ENCODE data around the gene RGS17. TPM values are rescaled to one million over a fixed set of nuclear protein-coding genes. Genes with fewer than 3 reads are reported as not detected.

Gene RGS17
- total RNA-seq, 4 donors from 2014 or later, result 0.88 to 4.8 (median 0.91) TPM; not detected in 1

DNA sequence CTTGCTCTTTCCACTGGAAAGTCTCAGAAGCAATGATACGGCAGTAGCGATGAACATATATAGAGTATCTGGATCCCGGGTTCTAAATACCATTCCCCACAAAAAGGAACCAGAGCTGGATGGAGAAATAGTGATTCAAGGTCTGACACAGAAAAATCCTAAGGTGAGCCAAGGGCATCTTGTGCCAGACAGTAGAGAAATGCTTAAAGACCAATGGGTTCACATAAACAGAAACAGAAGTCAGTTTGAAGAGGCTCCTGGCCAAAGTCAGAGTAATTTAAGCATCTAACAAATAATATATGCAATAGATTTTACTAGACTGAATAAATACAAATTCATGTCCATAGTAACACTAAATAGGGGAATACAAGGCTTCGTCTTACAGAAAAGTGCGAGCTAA lies 54.7 kb downstream of the RGS17 start:
- H3K4me1 ChIP-seq, result no peaks in the 10 kb centered on the region
- no peak for DNase-seq
- no peaks in the 10 kb centered on the region for H3K27me3 ChIP-seq
- intact Hi-C loops (cut with DNase I; ENCODE audit: low total_unique reads), result no loop called here
- no peaks in the 10 kb centered on the region for H3K9me3 ChIP-seq
- no peak overlapping the region for H3K4me3 ChIP-seq
- no peak overlapping the region for H3K27ac ChIP-seq
- peaks cover 0 to 4% of the 10 kb centered on the region in 2 donors for H3K36me3 ChIP-seq
- TF ChIP-seq POLR2A (IDR thresholded peaks at IDR 0.05), result no peak
- TF ChIP-seq, protein P1, sequence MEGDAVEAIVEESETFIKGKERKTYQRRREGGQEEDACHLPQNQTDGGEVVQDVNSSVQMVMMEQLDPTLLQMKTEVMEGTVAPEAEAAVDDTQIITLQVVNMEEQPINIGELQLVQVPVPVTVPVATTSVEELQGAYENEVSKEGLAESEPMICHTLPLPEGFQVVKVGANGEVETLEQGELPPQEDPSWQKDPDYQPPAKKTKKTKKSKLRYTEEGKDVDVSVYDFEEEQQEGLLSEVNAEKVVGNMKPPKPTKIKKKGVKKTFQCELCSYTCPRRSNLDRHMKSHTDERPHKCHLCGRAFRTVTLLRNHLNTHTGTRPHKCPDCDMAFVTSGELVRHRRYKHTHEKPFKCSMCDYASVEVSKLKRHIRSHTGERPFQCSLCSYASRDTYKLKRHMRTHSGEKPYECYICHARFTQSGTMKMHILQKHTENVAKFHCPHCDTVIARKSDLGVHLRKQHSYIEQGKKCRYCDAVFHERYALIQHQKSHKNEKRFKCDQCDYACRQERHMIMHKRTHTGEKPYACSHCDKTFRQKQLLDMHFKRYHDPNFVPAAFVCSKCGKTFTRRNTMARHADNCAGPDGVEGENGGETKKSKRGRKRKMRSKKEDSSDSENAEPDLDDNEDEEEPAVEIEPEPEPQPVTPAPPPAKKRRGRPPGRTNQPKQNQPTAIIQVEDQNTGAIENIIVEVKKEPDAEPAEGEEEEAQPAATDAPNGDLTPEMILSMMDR (IDR thresholded peaks at IDR 0.05), result no peak

DNA sequence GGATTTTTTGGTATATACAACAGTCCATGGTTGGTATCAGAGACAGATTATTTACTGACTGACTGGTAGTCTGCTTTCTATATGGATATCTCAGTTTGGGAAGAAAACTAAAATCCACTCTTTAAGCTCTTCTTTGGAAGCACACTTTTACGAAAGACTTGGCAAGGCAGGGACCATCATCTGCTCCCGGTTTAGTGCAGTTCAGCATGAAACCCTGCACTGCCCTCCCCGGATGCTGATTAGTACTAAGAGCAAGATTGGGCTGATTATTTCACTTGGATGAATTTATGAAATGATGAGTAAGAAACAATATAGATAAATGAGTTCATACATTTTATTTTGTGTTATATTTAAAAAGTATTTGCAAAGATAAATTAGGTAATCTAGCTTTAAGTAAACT lies 56.3 kb downstream of the RGS17 start:
- Histone ChIP-seq H3K27me3 (no peaks in the 10 kb centered on the region), H3K4me3 (no peak overlapping the region), H3K9me3 (no peaks in the 10 kb centered on the region), H3K4me1 (no peaks in the 10 kb centered on the region), H3K27ac (no peak overlapping the region), H3K36me3 (no peaks in the 10 kb centered on the region)
- no peak for DNase-seq
- intact Hi-C loops (cut with DNase I; ENCODE audit: low total_unique reads), result no loop called here
- TF ChIP-seq, protein P1 (IDR thresholded peaks at IDR 0.05), result no peak
- TF ChIP-seq POLR2A (IDR thresholded peaks at IDR 0.05), result no peak

DNA sequence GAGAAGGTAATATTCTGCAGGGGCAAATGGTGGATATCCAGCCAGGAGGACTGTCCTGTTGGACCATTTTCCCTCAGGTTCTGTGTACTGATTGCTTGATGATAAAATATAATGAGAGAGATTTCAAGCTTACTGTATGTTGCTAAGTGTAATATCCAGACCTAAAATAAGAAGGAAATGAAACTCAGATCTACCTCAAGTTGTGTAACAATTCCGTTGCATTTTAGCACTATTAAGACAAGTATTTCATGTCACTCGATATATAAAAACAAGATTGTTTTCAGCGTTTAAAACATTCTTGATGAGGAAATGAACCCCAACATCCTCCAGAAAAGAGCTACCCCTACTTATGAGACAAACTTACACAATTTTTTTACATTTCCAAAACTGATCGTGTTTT lies 57.2 kb downstream of the RGS17 start:
- H3K9me3 ChIP-seq, result no peaks in the 10 kb centered on the region
- TF ChIP-seq, protein P1 (IDR thresholded peaks at IDR 0.05), result no peak
- TF ChIP-seq POLR2A (IDR thresholded peaks at IDR 0.05), result no peak
- H3K4me1 ChIP-seq, result no peaks in the 10 kb centered on the region
- intact Hi-C loops (cut with DNase I; ENCODE audit: low total_unique reads), result no loop called here
- no peaks in the 10 kb centered on the region for H3K27me3 ChIP-seq
- H3K27ac ChIP-seq, result no peak overlapping the region
- H3K36me3 ChIP-seq, result no peaks in the 10 kb centered on the region
- H3K4me3 ChIP-seq, result no peak overlapping the region
- DNase-seq, result no peak

DNA sequence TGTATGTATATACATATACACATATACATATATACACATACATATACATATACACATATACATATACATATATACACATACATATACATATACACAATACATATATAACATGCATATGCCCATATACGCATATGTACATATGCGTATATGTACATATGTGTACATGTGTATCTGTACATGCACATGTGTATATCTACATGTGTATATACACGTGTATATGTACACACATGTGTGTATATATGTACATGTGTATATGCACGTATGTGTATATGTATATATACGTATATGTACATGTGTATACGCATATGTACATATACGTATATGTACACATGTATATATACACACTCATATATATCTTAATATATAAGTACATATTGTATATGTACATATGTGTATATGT lies 60.3 kb downstream of the RGS17 start:
- no peak overlapping the region for H3K4me3 ChIP-seq
- H3K4me1 ChIP-seq, result no peaks in the 10 kb centered on the region
- H3K27me3 ChIP-seq, result no peaks in the 10 kb centered on the region
- DNase-seq, result no peak
- peaks cover 0 to 2% of the 10 kb centered on the region in 2 donors for H3K9me3 ChIP-seq
- intact Hi-C loops (cut with DNase I; ENCODE audit: low total_unique reads), result no loop called here
- no peak for TF ChIP-seq POLR2A (IDR thresholded peaks at IDR 0.05)
- TF ChIP-seq, protein P1 (IDR thresholded peaks at IDR 0.05), result no peak
- no peak overlapping the region for H3K27ac ChIP-seq
- no peaks in the 10 kb centered on the region for H3K36me3 ChIP-seq

DNA sequence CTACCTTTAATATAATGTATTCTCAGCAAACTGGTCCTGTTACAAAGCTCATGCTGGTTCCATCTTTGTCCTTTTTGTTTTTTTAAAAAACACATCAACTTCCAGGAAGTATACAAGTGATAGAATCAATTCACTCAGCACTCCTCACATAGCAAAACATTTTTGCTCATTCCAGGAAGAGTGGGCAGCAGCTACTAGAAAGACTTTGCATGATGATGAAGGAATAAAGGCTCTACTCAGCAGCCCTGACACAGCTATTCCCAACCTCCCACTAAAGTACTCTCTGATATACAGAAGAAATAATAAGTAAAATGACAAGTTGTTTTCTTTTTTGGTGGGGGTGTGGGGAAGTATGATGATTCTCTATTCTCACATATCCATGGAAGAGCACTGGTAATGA lies 61.2 kb downstream of the RGS17 start:
- H3K4me3 ChIP-seq, result no peak overlapping the region
- no peaks in the 10 kb centered on the region for H3K27me3 ChIP-seq
- intact Hi-C loops (cut with DNase I; ENCODE audit: low total_unique reads), result no loop called here
- H3K27ac ChIP-seq, result no peak overlapping the region
- peaks cover 0 to 2% of the 10 kb centered on the region in 2 donors for H3K9me3 ChIP-seq
- no peaks in the 10 kb centered on the region for H3K36me3 ChIP-seq
- H3K4me1 ChIP-seq, result no peaks in the 10 kb centered on the region
- no peak for TF ChIP-seq POLR2A (IDR thresholded peaks at IDR 0.05)
- TF ChIP-seq, protein P1 (IDR thresholded peaks at IDR 0.05), result no peak
- DNase-seq, result no peak

Measured in uterus (tissue), 4 donors.